HG02943 (cell line): ENCODE results near the gene AMBP.

ENCODE experiments used
- ATAC-seq: cut with Tn5 transposase; IDR thresholded peaks from one replicate; pipeline ENCODE4 v1.9.1; 2021; ENCODE audit warnings: mild to moderate bottlenecking, low read depth, moderate library complexity; ENCODE audit not compliant: unreplicated experiment

The AMBP gene

GRCh38 chr9:114035221-114035844 is 42.8 kb downstream of the AMBP start:
- no peak for ATAC-seq

- no peak for ATAC-seq
These were observed 43.4 kb downstream of the AMBP start for GRCh38 chr9:114034661-114035062.

- ATAC-seq, result no peak
These were observed 43.9 kb downstream of the AMBP start for GRCh38 chr9:114034196-114034595.

DNA sequence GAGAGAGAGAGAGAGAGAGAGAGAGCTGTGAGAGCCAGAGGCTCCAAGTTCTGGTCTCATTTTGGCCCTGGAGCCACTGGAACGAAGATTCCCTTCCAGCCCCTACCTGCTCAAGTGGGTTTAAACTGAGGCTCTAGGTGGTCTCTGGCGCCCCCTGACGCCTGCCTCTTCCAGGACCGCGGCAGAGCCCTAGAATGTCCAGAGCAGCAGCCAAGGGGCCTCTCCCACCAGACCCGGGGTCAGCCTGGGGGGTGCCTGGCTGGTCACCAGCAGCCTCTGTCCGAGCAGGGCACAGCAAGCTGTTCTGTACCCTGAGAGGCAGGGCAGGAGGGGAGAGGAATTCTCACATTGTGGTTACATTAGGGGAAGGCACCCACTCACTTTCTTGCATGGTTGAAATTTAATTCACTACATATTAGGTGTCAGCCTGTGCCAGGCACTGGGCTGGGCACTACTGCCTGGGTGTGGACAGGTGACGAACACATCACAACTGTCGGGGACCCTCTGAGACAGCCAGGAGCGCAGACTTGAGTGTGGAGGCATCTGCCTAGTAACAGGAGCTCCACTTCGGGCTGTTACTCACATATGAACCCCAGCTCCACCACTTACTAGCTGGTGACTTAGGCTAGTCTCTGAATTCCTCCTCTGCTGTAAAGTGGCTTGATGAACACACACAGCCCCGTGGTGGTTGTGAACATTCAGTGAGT is 44.5 kb downstream of the AMBP start:
- ATAC-seq, result no peak

DNA sequence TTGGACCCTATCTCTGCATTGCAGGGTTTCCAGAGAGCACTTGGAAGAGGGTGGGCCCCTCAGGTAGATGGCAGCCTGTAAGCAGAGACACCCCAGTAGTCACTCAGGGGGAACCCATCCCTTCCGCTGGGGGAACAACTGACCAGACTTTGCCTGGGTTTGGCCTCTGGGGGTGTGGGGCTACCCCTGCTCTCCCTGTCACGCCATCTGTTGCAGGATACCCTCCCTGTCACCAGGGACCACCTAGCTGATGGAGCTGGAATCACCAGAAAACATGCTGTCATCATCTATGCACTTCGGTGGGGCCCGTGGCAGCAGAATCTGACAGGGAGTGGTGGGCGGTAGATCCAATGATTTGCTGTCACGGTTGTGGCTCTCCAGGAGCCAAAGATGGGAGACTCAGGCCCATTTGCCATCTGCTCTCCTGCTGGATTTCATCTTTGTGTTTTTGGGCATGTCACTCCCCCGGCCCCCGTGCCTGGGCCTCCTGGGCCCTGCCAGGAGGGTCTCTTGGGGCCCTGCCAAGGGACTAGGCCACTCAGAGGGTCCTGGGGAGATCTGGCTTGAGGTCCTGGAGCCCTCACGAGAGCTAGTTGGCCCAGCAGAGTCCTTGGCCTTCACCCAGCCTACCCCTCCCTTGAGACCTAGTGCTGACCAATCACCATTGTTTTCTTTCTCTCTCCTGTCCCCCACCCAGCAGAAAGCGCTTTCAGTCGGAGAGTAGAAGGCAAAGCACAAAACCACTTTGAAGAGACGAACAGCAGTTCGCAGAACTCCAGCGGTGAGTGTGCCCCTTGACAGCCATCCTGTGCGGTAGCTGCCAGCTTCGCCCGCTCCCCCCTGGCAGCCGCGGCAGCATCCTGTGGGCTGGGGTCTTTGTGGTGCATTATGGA is 45.9 kb downstream of the AMBP start:
- ATAC-seq, result no peak

DNA sequence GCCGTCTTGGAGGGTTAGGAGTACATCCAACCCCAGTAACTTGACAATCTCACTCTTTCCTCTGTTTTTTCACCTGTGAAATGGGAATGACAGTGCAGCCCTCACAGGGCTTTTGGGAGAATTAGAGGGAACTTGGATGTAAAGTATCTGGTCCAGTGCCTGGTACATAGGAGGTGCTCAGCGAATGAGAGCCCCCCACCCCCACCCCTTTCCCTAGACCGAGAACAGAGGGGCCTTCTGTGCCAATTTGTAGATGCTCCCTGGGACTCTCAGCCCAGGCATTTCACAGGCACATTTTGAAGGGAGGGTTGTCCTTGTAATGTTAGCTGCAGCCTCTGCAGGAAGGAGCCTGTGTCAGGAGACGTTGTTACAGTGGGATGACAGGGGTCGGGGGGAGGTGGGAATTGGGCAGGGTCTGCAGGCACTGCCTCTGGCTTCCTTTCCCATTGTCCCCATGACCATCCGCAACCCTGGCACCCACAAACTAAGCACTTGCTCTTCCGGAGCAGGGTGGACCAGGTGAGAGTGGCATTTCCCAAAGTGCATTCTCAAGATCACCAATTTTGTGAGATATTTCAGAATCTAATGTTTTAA is 47.0 kb downstream of the AMBP start:
- ATAC-seq, result no peak

DNA sequence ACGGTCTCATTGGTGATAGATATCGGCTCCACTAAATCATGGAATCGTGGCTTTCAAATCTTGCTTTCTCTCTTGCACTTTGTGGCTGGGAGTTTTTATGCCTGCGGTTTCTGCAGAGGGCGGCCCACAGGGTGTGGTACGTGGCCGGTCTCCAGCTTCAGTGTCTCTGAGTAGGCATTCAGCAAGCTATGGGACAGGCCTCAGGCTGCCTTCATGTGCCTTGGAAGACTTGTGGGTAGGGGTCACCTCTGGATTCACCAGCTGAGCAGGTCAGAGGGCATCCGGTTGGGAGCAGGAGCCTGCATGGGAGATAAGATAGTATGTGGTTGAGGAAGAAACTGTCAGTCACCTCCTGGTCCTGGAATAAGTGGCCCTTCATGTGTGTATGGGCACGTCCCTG is 47.7 kb downstream of the AMBP start:
- no peak for ATAC-seq

- ATAC-seq, result no peak
These were observed 48.6 kb downstream of the AMBP start for GRCh38 chr9:114029311-114030170.

GRCh38 chr9:114028646-114029045 is 49.5 kb downstream of the AMBP start:
- ATAC-seq, result no peak

DNA sequence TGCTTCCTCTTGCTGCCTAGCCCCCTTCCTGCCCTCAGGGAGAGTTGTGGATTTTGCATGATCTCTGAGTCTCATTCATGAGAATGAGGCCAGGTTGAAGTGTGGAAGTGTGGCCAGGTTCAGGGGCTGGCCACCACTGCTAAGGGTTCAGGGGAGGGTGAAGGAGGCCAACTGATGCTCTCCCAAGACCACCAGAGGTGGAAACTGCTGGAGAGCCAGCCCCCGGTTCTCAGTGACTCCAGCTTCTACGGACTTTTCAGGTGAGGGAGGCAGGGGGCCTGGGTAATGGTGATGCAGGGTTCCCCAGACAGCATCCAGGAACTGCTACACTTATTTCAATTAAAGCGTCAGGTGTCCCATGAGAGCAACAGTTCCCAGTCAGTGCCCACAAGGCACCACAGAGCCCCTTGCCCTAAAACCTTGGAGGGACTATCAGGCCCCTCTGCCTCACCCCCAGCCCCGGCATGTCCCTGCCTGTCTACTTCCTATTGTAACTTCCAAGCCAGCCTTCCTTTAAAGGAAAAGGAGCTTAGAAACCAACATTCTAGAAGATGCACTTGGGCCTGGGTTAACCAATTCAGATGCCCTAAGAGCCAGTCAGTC is 50.1 kb downstream of the AMBP start:
- ATAC-seq, result no peak

DNA sequence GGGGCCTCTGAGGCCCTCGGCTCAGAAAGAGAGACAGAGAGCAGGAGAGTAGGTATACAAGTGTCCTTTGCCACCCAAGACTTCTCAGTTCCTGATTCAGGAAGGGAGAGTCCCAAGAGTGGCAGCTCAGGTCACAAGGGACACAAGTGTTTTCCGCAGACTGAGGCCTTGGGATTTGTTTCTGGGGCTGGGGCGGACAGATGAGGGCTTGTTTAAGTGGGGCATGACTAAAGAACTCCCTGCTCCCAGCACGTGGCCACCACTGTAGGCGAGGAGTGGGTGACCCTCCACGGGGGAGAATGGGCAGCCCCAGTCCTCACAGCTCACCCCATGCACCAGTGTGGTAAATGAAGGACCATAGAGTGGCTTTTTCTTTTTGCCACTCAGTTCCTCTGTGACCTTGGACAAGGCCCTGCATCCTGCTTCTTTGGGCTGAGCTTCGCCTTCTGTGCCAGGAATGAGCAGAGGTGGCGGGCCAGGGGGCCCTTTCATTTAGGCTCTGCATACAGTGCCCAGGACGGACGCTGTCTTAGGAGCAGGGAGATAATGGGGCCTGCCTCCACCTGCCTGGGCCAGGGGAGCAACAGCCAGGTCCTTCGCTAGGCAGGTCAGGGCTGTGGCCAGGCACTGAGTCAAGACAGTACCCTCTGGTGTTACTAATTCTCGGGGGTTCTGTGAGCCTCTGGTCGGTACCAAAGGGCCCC is 50.8 kb downstream of the AMBP start:
- ATAC-seq, result no peak

- ATAC-seq, result no peak
These were observed 51.8 kb downstream of the AMBP start for GRCh38 chr9:114026335-114026734.

- ATAC-seq, result no peak
These were observed 52.3 kb downstream of the AMBP start for GRCh38 chr9:114025760-114026159.

DNA sequence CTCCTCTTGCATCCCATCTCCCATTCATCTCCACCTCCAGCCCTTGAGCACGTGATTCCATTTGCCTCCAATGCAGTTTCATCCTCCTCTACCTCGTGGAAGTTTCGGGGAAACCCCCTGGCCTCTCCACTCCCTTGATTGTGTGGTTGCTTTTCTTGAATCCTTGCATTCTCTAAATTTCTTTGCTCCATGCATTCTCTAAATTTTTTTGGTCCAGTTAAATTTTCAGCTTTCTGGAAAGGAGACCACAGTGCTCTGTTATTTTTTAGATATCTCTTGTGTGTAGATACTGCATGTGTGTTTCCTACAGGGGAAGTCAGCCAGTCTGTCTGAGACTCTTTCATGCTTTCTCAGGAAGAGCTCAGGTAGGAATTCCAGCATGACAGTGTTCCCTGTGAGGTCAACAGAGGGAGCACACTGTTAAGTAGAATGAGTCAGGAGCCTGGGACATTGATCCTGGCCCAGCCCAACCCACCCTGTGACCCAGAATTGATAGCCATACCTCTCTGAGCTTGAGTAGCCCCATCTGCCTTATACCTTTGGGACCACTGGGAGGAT is 52.8 kb downstream of the AMBP start:
- no peak for ATAC-seq

- ATAC-seq, result no peak
These were observed 54.1 kb downstream of the AMBP start for GRCh38 chr9:114023961-114024360.

GRCh38 chr9:114021578-114021977 is 56.5 kb downstream of the AMBP start:
- no peak for ATAC-seq

- ATAC-seq, result no peak
These were observed 60.1 kb downstream of the AMBP start for GRCh38 chr9:114017741-114018715.
